GM12892 (cell line): ENCODE data around the gene SLAMF1.

Experiments
- POLR2A ChIP-seq: IDR thresholded peaks from 2 replicates; pipeline ENCODE4 v1.6.1; 2011; ENCODE audit warnings: low read depth, low read length, control low read depth
- POLR2AphosphoS5 ChIP-seq: IDR thresholded peaks from 2 replicates; pipeline ENCODE4 v1.6.1; 2011; ENCODE audit warnings: low read depth, low read length, control low read depth
- TAF1 ChIP-seq: IDR thresholded peaks from 2 replicates; pipeline ENCODE4 v1.6.1; 2011; ENCODE audit warnings: low read depth, mild to moderate bottlenecking, control low read depth, low read length, borderline replicate concordance

- no peak for TF ChIP-seq POLR2AphosphoS5
- TF ChIP-seq POLR2A = no peak
- TF ChIP-seq TAF1 = no peak
Observed at GRCh38 chr1:160558660-160559380, 88.0 kb downstream of the SLAMF1 start.
